GM12875 (cell line): Measurements from ENCODE around the gene DOC2B.

Experiments
- H3K4me3 ChIP-seq: one replicate; pipeline ENCODE4 v1.5.1; 2011; ENCODE audit warnings: low read depth, low read length, control low read depth
- TF ChIP-seq, protein P1 (sequence below): IDR thresholded peaks from 2 replicates; pipeline ENCODE4 v1.5.1; 2011; ENCODE audit warnings: low read depth, mild to moderate bottlenecking, control low read depth, inconsistent platforms, low read length, moderate library complexity, borderline replicate concordance; ENCODE audit not compliant: insufficient read depth

Gene DOC2B

DNA sequence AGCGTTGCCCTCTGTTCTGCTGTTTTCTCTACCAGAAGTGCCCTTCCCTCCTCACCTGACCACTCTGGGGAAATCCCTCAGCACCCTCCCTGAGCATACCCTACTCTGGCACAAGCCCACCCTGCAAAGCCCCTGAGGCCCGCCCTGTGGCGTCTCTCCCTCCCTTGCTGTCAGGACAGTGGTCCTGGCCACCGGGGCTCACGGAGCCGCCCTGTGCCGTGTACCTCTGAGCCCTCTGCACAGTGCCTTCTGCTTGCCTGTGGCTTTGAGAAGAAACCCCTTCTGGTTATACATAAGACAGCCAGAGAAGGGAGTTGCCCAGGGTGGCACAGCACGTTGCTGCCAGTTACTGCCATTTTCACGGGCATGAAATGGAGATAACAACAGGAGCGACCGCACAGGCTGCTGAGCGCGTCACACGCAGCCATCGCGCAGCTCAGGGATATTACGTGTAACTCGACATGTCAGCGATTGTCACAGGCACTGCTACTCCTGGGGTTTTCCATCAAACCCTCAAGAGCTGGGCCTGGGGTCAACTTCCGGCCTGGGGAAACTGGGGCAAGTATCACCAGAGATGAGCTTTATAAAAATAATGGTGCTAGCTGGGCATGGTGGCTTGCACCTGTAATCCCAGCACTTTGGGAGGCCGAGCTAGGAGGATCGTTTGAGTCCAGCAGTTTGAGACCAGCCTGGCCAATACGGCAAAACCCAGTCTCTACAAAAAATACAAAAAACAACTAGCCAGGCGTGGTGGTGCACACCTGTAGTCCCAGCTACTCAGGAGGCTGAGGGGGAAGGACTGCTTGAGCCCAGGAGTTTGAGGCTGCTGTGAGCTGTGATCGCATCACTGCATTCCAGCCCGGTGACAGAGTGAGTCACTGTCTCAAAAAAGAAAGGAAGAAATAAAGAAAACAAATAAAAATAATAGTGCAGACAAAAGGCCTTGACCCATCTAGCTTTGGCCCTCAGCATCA, 29.3 kb downstream of the DOC2B start:
- H3K4me3 ChIP-seq = no peak overlapping the region
- TF ChIP-seq, protein P1, sequence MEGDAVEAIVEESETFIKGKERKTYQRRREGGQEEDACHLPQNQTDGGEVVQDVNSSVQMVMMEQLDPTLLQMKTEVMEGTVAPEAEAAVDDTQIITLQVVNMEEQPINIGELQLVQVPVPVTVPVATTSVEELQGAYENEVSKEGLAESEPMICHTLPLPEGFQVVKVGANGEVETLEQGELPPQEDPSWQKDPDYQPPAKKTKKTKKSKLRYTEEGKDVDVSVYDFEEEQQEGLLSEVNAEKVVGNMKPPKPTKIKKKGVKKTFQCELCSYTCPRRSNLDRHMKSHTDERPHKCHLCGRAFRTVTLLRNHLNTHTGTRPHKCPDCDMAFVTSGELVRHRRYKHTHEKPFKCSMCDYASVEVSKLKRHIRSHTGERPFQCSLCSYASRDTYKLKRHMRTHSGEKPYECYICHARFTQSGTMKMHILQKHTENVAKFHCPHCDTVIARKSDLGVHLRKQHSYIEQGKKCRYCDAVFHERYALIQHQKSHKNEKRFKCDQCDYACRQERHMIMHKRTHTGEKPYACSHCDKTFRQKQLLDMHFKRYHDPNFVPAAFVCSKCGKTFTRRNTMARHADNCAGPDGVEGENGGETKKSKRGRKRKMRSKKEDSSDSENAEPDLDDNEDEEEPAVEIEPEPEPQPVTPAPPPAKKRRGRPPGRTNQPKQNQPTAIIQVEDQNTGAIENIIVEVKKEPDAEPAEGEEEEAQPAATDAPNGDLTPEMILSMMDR = no peak

DNA sequence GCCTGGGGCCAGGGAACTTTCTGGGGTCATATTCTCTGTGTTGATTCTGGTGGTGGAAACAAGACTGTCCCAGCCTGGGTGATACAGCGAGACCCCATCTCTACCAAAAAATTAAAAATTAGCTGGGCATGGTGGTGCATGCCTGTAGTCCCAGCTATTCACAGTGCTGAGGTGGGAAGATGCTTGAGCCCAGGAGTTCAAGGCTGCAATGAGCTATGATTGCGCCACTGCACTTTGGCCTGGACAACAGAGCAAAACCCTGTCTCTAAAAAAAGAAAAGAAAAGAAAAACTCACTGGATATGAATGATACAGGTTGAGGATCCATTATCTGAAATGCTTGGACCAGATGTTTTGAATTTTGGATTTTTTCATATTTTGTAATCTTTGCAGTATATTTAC, 30.4 kb downstream of the DOC2B start:
- TF ChIP-seq, protein P1 = no peak
- no peak overlapping the region for H3K4me3 ChIP-seq

DNA sequence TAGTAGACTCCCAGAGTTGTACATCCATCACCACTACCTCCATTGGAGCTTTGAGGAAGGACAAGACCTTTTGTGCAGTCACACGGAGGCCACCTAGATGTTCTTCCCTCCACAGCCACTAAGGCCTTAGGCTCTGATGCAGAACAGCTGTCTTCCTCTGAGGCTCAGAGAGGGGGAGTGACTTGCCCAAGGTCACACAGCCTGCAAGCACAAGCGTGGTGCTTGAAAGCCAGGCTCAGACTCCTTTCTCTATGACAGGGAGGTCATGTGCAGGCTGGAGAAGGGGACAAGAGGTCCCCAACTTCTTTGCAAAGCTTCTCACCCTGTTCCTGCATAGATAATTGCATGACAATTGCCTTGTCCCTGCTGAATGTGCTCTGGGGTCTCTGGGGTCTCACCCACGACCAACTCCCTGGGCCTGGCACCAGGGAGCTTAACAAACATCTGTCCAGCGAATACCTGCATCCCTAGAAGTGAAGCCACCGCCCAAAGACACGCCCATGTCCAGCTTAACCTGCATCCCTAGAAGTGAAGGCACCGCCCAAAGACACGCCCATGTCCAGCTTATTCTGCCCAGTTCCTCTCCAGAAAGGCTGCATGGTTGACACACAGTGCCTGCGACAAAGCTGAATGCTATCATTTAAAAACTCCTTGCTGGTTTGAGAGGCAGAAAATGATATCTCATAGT, 31.4 kb downstream of the DOC2B start:
- TF ChIP-seq, protein P1 = no peak
- no peak overlapping the region for H3K4me3 ChIP-seq

DNA sequence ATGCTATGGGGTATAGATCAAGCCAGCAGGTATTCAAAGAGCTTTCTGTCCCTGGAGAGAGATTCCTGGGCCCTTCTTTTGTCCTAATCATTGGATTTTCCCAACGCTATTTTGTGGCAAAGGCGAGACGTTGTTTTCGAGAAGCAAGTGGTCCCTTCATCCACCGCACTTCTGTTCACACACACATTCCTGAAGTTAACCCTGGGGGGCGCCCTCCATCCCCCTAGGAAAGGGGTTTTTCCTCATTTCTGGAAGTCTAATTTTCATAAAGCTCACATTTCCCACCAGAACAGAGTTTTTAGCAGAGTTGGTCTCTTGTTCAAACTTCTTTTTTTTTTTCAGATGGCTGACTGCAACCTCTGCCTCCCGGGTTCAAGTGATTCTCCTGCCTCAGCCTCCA, 32.2 kb downstream of the DOC2B start:
- TF ChIP-seq, protein P1 = no peak

DNA sequence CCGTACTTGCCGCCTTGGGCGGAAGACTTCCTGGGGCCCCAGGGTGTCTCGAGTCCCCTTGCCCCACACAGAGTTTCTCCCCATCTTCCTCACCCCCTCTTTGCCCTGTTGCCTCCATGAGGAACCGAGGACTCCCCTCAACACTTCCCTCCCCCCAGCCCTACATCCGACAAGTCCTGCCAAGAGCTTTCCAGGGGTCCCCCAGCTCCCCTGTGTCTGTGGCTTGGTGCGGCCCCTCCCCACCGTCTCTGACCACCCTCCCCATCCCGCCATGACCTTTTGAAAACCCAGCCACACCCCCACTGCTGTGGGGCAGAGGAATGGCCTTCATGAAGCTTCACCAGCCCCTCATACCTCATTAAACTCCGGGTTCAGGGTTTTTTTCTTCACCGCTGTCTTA, 32.7 kb downstream of the DOC2B start:
- TF ChIP-seq, protein P1 = no peak
- H3K4me3 ChIP-seq = no peak overlapping the region

More for the DNA sequence above, 32.2 kb downstream of the DOC2B start:
- no peak overlapping the region for H3K4me3 ChIP-seq

DNA sequence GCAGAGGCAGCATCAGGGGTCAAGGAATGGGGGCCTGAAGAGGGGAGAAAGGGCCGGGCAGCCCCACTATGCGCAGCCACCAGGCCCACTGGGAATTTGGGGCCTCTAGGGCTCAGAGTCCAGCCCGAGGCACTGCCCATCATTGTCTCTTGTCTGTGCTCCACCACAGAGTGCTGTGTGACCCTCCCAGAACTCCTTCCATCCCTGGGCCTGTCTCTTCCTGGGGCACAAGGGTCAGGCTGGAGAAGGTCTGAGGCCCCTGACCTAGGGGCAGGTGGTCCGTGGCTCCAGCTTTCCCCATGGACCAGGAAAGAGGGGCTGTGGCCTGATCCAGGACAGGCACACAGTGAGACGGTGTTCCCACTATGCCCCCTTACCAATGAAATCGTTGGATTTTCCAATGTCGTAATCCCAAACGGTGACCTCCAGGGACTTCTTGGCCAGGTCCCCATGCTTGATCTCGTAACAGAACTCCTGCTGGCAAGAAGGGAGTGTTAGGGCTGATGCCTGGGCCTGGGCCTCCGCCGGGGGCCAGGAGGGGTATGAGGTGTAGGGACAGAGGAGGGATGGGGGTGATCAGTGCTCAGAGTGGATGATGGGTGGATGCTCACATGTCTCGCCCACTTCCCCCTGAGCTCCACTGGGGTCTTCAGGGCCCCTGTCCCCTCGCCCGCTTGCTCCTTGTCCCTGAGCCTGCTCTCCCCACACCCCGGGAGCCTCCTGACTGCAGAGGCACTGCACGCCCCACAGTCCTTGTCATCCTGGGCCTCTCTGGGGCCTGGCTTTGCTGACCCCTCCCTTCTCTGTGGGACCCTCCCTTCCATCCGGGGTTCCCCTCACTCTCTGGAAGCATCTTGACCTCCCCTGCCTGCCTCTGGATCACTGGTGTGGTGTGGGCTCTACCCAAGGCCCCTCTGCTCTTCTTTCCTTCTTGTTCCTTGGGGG, 33.4 kb downstream of the DOC2B start:
- TF ChIP-seq, protein P1 = no peak

More for the DNA sequence above, 33.4 kb downstream of the DOC2B start:
- no peak overlapping the region for H3K4me3 ChIP-seq
